ENCODE measurements around the gene RIPOR2.

GRCh38 chr6:24872779-24873178, 63.0 kb downstream of the RIPOR2 start:
- TF ChIP-seq ZNF124 (CRISPR knock-in tag; IDR thresholded peaks at IDR 0.05) (no peak), CREB1 (IDR thresholded peaks at IDR 0.05) (no peak), CREB1 (CRISPR knock-in tag; IDR thresholded peaks at IDR 0.05) (no peak), KMT2A (CRISPR knock-in tag; IDR thresholded peaks at IDR 0.05) (no peak)
- TF ChIP-seq, protein P1, sequence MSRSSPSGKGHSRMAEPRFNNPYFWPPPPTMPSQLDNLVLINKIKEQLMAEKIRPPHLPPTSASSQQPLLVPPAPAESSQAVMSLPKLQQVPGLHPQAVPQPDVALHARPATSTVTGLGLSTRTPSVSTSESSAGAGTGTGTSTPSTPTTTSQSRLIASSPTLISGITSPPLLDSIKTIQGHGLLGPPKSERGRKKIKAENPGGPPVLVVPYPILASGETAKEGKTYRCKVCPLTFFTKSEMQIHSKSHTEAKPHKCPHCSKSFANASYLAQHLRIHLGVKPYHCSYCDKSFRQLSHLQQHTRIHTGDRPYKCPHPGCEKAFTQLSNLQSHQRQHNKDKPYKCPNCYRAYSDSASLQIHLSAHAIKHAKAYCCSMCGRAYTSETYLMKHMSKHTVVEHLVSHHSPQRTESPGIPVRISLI (CRISPR knock-in tag; IDR thresholded peaks at IDR 0.05; ENCODE audit: borderline replicate concordance) = no peak
- TF ChIP-seq, protein P2, sequence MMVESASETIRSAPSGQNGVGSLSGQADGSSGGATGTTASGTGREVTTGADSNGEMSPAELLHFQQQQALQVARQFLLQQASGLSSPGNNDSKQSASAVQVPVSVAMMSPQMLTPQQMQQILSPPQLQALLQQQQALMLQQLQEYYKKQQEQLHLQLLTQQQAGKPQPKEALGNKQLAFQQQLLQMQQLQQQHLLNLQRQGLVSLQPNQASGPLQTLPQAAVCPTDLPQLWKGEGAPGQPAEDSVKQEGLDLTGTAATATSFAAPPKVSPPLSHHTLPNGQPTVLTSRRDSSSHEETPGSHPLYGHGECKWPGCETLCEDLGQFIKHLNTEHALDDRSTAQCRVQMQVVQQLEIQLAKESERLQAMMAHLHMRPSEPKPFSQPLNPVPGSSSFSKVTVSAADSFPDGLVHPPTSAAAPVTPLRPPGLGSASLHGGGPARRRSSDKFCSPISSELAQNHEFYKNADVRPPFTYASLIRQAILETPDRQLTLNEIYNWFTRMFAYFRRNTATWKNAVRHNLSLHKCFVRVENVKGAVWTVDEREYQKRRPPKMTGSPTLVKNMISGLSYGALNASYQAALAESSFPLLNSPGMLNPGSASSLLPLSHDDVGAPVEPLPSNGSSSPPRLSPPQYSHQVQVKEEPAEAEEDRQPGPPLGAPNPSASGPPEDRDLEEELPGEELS (CRISPR knock-in tag; IDR thresholded peaks at IDR 0.05) = no peak
